ENCODE measurements around the gene CT45A6. TPM values are rescaled to one million over a fixed set of nuclear protein-coding genes. Genes with fewer than 3 reads are reported as not detected.
"Not testable (repeated sequence)": the region's sequence is repeated elsewhere in the genome, so short reads cannot be mapped to it uniquely, and the experiment has no call there.

CT45A6 gene
- total RNA-seq: not detected

GRCh38 chrX:135802687-135803086 is at the start of gene CT45A6:
CT45A6 (minus strand) TSS chrX:135802787; CDS start chrX:135798993, 3,794 bp downstream.
- DNase-seq (ENCODE audit: low spot score); ATAC-seq: not testable (repeated sequence)

- not testable (repeated sequence) for ATAC-seq; DNase-seq (ENCODE audit: low spot score)
Observed at GRCh38 chrX:135837180-135837579, 34.6 kb upstream of the CT45A6 start, which contains the start of gene CT45A7. CT45A7 (minus strand) TSS chrX:135837280; CDS start chrX:135833533, 3,747 bp downstream.

- not testable (repeated sequence) for DNase-seq (ENCODE audit: low spot score); ATAC-seq
Observed at GRCh38 chrX:135819912-135820311, 17.3 kb upstream of the CT45A6 start, which contains the start of gene CT45A2. CT45A2 (minus strand) TSS chrX:135820012; CDS start chrX:135816265, 3,747 bp downstream.

- DNase-seq (ENCODE audit: low spot score); ATAC-seq: not testable (repeated sequence)
Observed at GRCh38 chrX:135785403-135785802, 17.2 kb downstream of the CT45A6 start, which contains the start of gene CT45A5. CT45A5 (minus strand) TSS chrX:135785503; CDS start chrX:135781729, 3,774 bp downstream.

- ATAC-seq; DNase-seq (ENCODE audit: low spot score): not testable (repeated sequence)
Observed at GRCh38 chrX:135768091-135768490, 34.5 kb downstream of the CT45A6 start, which contains the start of gene CT45A3. CT45A3 (minus strand) TSS chrX:135768191; CDS start chrX:135764444, 3,747 bp downstream.

GRCh38 chrX:135744739-135745138 is 57.8 kb downstream of the CT45A6 start:
- not testable (repeated sequence) for DNase-seq (ENCODE audit: low spot score); ATAC-seq

Other genes starting within 250 kb of the CT45A6 start
- not detected for gene CT45A1, start 89.1 kb downstream of the CT45A6 start, total RNA-seq
- gene CT45A3, start 34.6 kb downstream of the CT45A6 start, total RNA-seq: not detected
- not detected for gene CT45A5, start 17.3 kb downstream of the CT45A6 start, total RNA-seq
- gene CT45A2, start 17.2 kb upstream of the CT45A6 start, total RNA-seq: not detected
- gene CT45A7, start 34.5 kb upstream of the CT45A6 start, total RNA-seq: not detected
- gene CT45A8, start 51.8 kb upstream of the CT45A6 start, total RNA-seq: not detected
- not detected for gene CT45A9, start 69.0 kb upstream of the CT45A6 start, total RNA-seq
- 0.45 TPM for gene CT45A10, start 90.7 kb upstream of the CT45A6 start, total RNA-seq
- not detected for gene SAGE1, start 90.9 kb upstream of the CT45A6 start, total RNA-seq
- gene MMGT1, start 171.2 kb upstream of the CT45A6 start, total RNA-seq: 4.7 TPM
- 3.2 TPM for gene SLC9A6, start 182.6 kb upstream of the CT45A6 start, total RNA-seq

Measured in left lobe of liver (tissue), 2 donors.